SK-N-SH (cell line): ENCODE measurements around the gene CES3. TPM values are rescaled to one million over a fixed set of nuclear protein-coding genes. Genes with fewer than 3 reads are reported as not detected.

Source experiments
- CTCF ChIA-PET: fragments of 300-600, 350-600 bp; formaldehyde crosslinking; extraction: SDS; loops from one replicate; lab custom pipeline; 2021; lab: Yijun Ruan, JAX
- POLR2A ChIA-PET: fragments of 350-600 bp; sonication (Branson Sonifier 250); formaldehyde crosslinking; extraction: SDS; loops from one replicate; lab custom pipeline; 2020; ENCODE audit warnings: antibody characterized with exemption, inconsistent platforms; lab: Yijun Ruan, JAX
- DNase-seq: peaks from one replicate; pipeline ENCODE4 v3.0.0; 2012
- H2AFZ ChIP-seq: fragments of 200-600 bp; sonication (generic); 2 replicates; pipeline ENCODE4 v1.8.1; 2016; ENCODE audit warnings: antibody characterized with exemption, mild to moderate bottlenecking, low read depth
- H3F3A ChIP-seq: fragments of 200-600 bp; sonication (generic); replicated peaks from 2 replicates; pipeline ENCODE3; 2016; ENCODE audit warnings: antibody characterized with exemption, mild to moderate bottlenecking; ENCODE audit not compliant: insufficient read depth
- H3K27ac ChIP-seq, 2 experiments: fragments of 200-500 bp in 1 of 2; fragments of 200-600 bp in 1 of 2; sonication (Bioruptor generic) in 1 of 2; sonication (generic), shearing (Covaris generic) in 1 of 2; 2 replicates each; pipeline versions ENCODE4 v1.5.1 to v1.6.1; 2014 to 2016; ENCODE audit warnings: low read depth in 2 of 2, inconsistent platforms in 1 of 2, low read length in 1 of 2, mild to moderate bottlenecking in 1 of 2, mixed read lengths in 1 of 2
- H3K27me3 ChIP-seq: fragments of 200-600 bp; sonication (generic), shearing (Covaris generic); 2 replicates; pipeline ENCODE4 v1.6.1; 2016; ENCODE audit warnings: mixed run types; ENCODE audit not compliant: insufficient read depth
- H3K36me3 ChIP-seq, 2 experiments: fragments of 200-500 bp in 1 of 2; fragments of 200-600 bp in 1 of 2; sonication (Bioruptor generic) in 1 of 2; sonication (generic) in 1 of 2; replicated peaks in 1 of 2; 2 replicates each; pipeline versions ENCODE3 to v1.5.1; 2014 to 2016; ENCODE audit warnings: low read length in 1 of 2, mild to moderate bottlenecking in 1 of 2; ENCODE audit not compliant: insufficient read depth in 2 of 2, control insufficient read depth in 1 of 2
- H3K4me1 ChIP-seq, 2 experiments: fragments of 200-500 bp in 1 of 2; fragments of 200-600 bp in 1 of 2; sonication (Bioruptor generic) in 1 of 2; sonication (generic), shearing (Covaris generic) in 1 of 2; 2 replicates each; pipeline versions ENCODE4 v1.5.1 to v1.6.1; 2014 to 2016; ENCODE audit warnings: low read depth in 1 of 2, low read length in 1 of 2, mixed run types in 1 of 2; ENCODE audit not compliant: insufficient read depth in 2 of 2, control insufficient read depth in 1 of 2
- H3K4me2 ChIP-seq: fragments of 200-600 bp; sonication (generic), shearing (Covaris generic); 2 replicates; pipeline ENCODE4 v1.6.1; 2017; ENCODE audit warnings: mixed run types
- H3K4me3 ChIP-seq, 2 experiments: fragments of 200-500 bp in 1 of 2; fragments of 200-600 bp in 1 of 2; sonication (Bioruptor generic) in 1 of 2; sonication (generic), shearing (Covaris generic) in 1 of 2; 2 replicates each; pipeline versions ENCODE4 v1.5.1 to v1.8.1; 2014 to 2016; ENCODE audit warnings: low read depth in 2 of 2, inconsistent platforms in 1 of 2, low read length in 1 of 2, mild to moderate bottlenecking in 1 of 2, mixed read lengths in 1 of 2, moderate library complexity in 1 of 2
- H3K79me2 ChIP-seq: fragments of 200-600 bp; sonication (generic); 2 replicates; pipeline ENCODE4 v1.8.1; 2017; ENCODE audit warnings: mild to moderate bottlenecking; ENCODE audit not compliant: insufficient read depth
- H3K9ac ChIP-seq: fragments of 200-600 bp; sonication (generic); 2 replicates; pipeline ENCODE4 v1.6.1; 2017; ENCODE audit warnings: mixed run types
- H3K9me2 ChIP-seq: fragments of 200-600 bp; sonication (generic); 2 replicates; pipeline ENCODE4 v1.6.1; 2017; ENCODE audit warnings: mixed run types
- H3K9me3 ChIP-seq: fragments of 200-600 bp; sonication (generic); 2 replicates; pipeline ENCODE4 v1.6.1; 2017; ENCODE audit warnings: mixed run types, mild to moderate bottlenecking, moderate library complexity
- H4K20me1 ChIP-seq: fragments of 200-600 bp; sonication (generic); 2 replicates; pipeline ENCODE4 v1.6.1; 2017; ENCODE audit warnings: mild to moderate bottlenecking, mixed run types; ENCODE audit not compliant: insufficient read depth
- EZH2phosphoT487 ChIP-seq: fragments of 200-600 bp; sonication (generic); IDR thresholded peaks from 2 replicates; pipeline ENCODE4 v1.6.1; 2017; ENCODE audit warnings: low read depth, mixed run types, mild to moderate bottlenecking, antibody characterized with exemption, moderate library complexity, borderline replicate concordance
- FOSL2 ChIP-seq: IDR thresholded peaks from 2 replicates; pipeline ENCODE4 v1.4.0; 2012; ENCODE audit warnings: low read depth, mild to moderate bottlenecking, moderate library complexity, borderline replicate concordance
- FOXJ3 ChIP-seq: sonication (generic); formaldehyde crosslinking; IDR thresholded peaks from 2 replicates; pipeline ENCODE4 v1.5.1; 2020; ENCODE audit warnings: mild to moderate bottlenecking, missing genetic modification reagents
- GATA2 ChIP-seq: sonication (generic); formaldehyde crosslinking; IDR thresholded peaks from 2 replicates; pipeline ENCODE4 v1.5.0; 2020; ENCODE audit warnings: mild to moderate bottlenecking, missing genetic modification reagents
- MAX ChIP-seq: IDR thresholded peaks from 2 replicates; pipeline ENCODE4 v1.4.0; 2012; ENCODE audit warnings: low read depth
- MEF2A ChIP-seq: IDR thresholded peaks from 2 replicates; pipeline ENCODE4 v1.4.0; 2012; ENCODE audit warnings: low read depth, borderline replicate concordance
- MXI1 ChIP-seq: IDR thresholded peaks from 2 replicates; pipeline ENCODE4 v1.6.1; 2012; ENCODE audit warnings: mild to moderate bottlenecking, low read depth, low read length, improper control_type of control experiment
- NFIC ChIP-seq: IDR thresholded peaks from 2 replicates; pipeline ENCODE4 v1.4.0; 2012; ENCODE audit warnings: borderline replicate concordance
- NRF1 ChIP-seq: IDR thresholded peaks from 2 replicates; pipeline ENCODE4 v1.6.1; 2012; ENCODE audit warnings: low read depth, mild to moderate bottlenecking, low read length
- RAD21 ChIP-seq: IDR thresholded peaks from 2 replicates; pipeline ENCODE4 v1.6.1; 2012; ENCODE audit warnings: mild to moderate bottlenecking, low read length
- RFX5 ChIP-seq: IDR thresholded peaks from 2 replicates; pipeline ENCODE4 v1.6.1; 2012; ENCODE audit warnings: mild to moderate bottlenecking, improper control_type of control experiment, low read length
- RXRA ChIP-seq: IDR thresholded peaks from 2 replicates; pipeline ENCODE4 v1.4.0; 2012; ENCODE audit warnings: low read depth, mild to moderate bottlenecking, borderline replicate concordance
- SIN3A ChIP-seq: IDR thresholded peaks from 2 replicates; pipeline ENCODE4 v1.6.1; 2012; ENCODE audit warnings: low read depth, mild to moderate bottlenecking, low read length, moderate library complexity, borderline replicate concordance
- SMC3 ChIP-seq: IDR thresholded peaks from 2 replicates; pipeline ENCODE4 v1.6.1; 2012; ENCODE audit warnings: low read depth, low read length, improper control_type of control experiment
- TAF1 ChIP-seq: IDR thresholded peaks from 2 replicates; pipeline ENCODE4 v1.6.1; 2012; ENCODE audit warnings: low read depth, mild to moderate bottlenecking, low read length, moderate library complexity, borderline replicate concordance
- WGBS: methylation state at CpG from one replicate; pipeline ENCODE4 v1.1.6; 2017; ENCODE audit warnings: low lambda C conversion rate; 5-methylcytosine and 5-hydroxymethylcytosine counted together
- polyA plus RNA-seq, 3 experiments: library from polyadenylated mRNA; depleted of rRNA; stranded (reverse); fragments of >200 nt; gene quantifications; 2 replicates each; pipeline ENCODE4 v1.2.3, GENCODE V29; 2012

The CES3 gene
- polyA plus RNA-seq, 1 of the 3 experiments (the other 2 are of a cell fraction), result 1.4 TPM

- CTCF ChIA-PET, result interaction anchor here (0.6 to 23.0 kb wide), 23 partner anchors 12 to 211 kb away, joined by 3 to 470 read pairs (median 4); partner anchors contain the start of genes B3GNT9, FBXL8, MATCAP1 and NOL3
Observed at GRCh38 chr16:67013823-67014633, 53.0 kb downstream of the CES3 start.

GRCh38 chr16:67014634-67015312 is 53.7 kb downstream of the CES3 start:
- TF ChIP-seq RFX5 (no peak), SIN3A (no peak), EZH2phosphoT487 (no peak), FOXJ3 (no peak), MAX (no peak)
- POLR2A ChIA-PET, result interaction anchor here (0.6 to 1.2 kb wide), 2 partner anchors 87 to 136 kb away, joined by 4 to 6 read pairs; partner anchors contain the start of gene B3GNT9
- peaks cover 8 to 11% of the 10 kb centered on the region in 2 experiments; a peak in 1 of 4 replicates for H3K4me1 ChIP-seq
- H3K36me3 ChIP-seq, result no peaks in the 10 kb centered on the region
- WGBS, result 90% methylated on average over 6 of the region's 6 CpGs
- no peaks in the 10 kb centered on the region for H4K20me1 ChIP-seq
- H3K9me3 ChIP-seq, result no peaks in the 10 kb centered on the region
- CTCF ChIA-PET, result interaction anchor here (0.8 to 23.0 kb wide), 11 partner anchors 11 to 155 kb away, joined by 3 to 470 read pairs (median 5); partner anchors contain the start of genes B3GNT9, FBXL8, NOL3 and TRADD
- peak overlapping the region; percentile 71 for H3K4me2 ChIP-seq
- no peaks in the 10 kb centered on the region for H3K9me2 ChIP-seq
- no peak for DNase-seq
- 0 out of 2 replicates have a peak overlapping the region, but pooled peaks have one; percentile 83 for H2AFZ ChIP-seq
- H3F3A ChIP-seq, result peaks cover 10% of the 10 kb centered on the region
- H3K9ac ChIP-seq, result no peak overlapping the region
- H3K27ac ChIP-seq, result no peak overlapping the region
- H3K4me3 ChIP-seq, result no peak overlapping the region
- no peaks in the 10 kb centered on the region for H3K79me2 ChIP-seq
- H3K27me3 ChIP-seq, result no peaks in the 10 kb centered on the region

More at GRCh38 chr16:67013823-67014633, 53.0 kb downstream of the CES3 start:
- Histone ChIP-seq H2AFZ (peak overlapping the region; percentile 83; the same call in 1 of the 2 replicates), H3K4me3 (peak overlapping the region; percentile 43 to 44; a peak in 3 of 4 replicates), H3K27ac (no peak overlapping the region), H3K27me3 (no peaks in the 10 kb centered on the region), H3F3A (peaks cover 10% of the 10 kb centered on the region), H3K9me3 (no peaks in the 10 kb centered on the region), H3K4me1 (peaks cover 8 to 11% of the 10 kb centered on the region in 2 experiments; a peak in 1 of 4 replicates), H3K79me2 (no peaks in the 10 kb centered on the region), H3K9me2 (no peaks in the 10 kb centered on the region), H3K36me3 (no peaks in the 10 kb centered on the region), H3K9ac (peak overlapping the region; percentile 41; the same call in 1 of the 2 replicates), H3K4me2 (peak overlapping the region; percentile 71), H4K20me1 (no peaks in the 10 kb centered on the region)
- DNase-seq, result peak; percentile 91
- TF ChIP-seq SMC3, result peak; percentile 21
- TF ChIP-seq GATA2 (CRISPR knock-in tag), result no peak
- no peak for TF ChIP-seq MEF2A
- TF ChIP-seq RXRA, result no peak
- TF ChIP-seq MXI1, result no peak
- peak; percentile 32 for TF ChIP-seq RAD21
- TF ChIP-seq NRF1, result no peak
- TF ChIP-seq TAF1, result no peak
- TF ChIP-seq FOSL2, result no peak
- peak; percentile 45; the same call in 1 of the 2 replicates for TF ChIP-seq NFIC
- POLR2A ChIA-PET, result interaction anchor here (0.6 to 1.2 kb wide), 4 partner anchors 88 to 159 kb away, joined by 3 to 6 read pairs (median 4); partner anchors contain the start of gene B3GNT9
- WGBS, result 44% methylated on average over 13 of the region's 70 CpGs
